ENCODE data around the gene WSB1.

GRCh38 chr17:27363326-27363725 lies 69.4 kb downstream of the WSB1 start:
- TF ChIP-seq POLR2A (conservative IDR thresholded peaks at IDR 0.05) (no peak), E2F1 (CRISPR knock-in tag; IDR thresholded peaks at IDR 0.05) (no peak), ZNF764 (CRISPR knock-in tag; IDR thresholded peaks at IDR 0.05; ENCODE audit: low read depth) (no peak), E2F6 (IDR thresholded peaks at IDR 0.05; ENCODE audit: borderline replicate concordance in 1 of 2, extremely low read depth in 1 of 2, insufficient read depth in 1 of 2, insufficient read length in 1 of 2, low read depth in 1 of 2, low read length in 1 of 2, poor library complexity in 1 of 2, severe bottlenecking in 1 of 2) (no peak), SRSF3 (IDR thresholded peaks at IDR 0.05; ENCODE audit: insufficient read depth, low read length) (no peak), CTCF (IDR thresholded peaks at IDR 0.05 in 2 of 3, conservative IDR thresholded peaks at IDR 0.05 in 1 of 3; ENCODE audit: insufficient read depth in 2 of 3, low read depth in 1 of 3, low read length in 3 of 3) (no peak), HMG20B (CRISPR knock-in tag; IDR thresholded peaks at IDR 0.05) (no peak), TCFL5 (CRISPR knock-in tag; conservative IDR thresholded peaks at IDR 0.05) (no peak), RAD21 (CRISPR knock-in tag; conservative IDR thresholded peaks at IDR 0.05 in 1 of 2, IDR thresholded peaks at IDR 0.05 in 1 of 2) (no peak), PRPF4 (IDR thresholded peaks at IDR 0.05; ENCODE audit: insufficient read depth, low read depth, low read length, poor library complexity, severe bottlenecking) (no peak), ZNF639 (CRISPR knock-in tag; conservative IDR thresholded peaks at IDR 0.05 in 1 of 2, IDR thresholded peaks at IDR 0.05 in 1 of 2) (no peak), ZNF76 (CRISPR knock-in tag; IDR thresholded peaks at IDR 0.05; ENCODE audit: borderline replicate concordance) (no peak)
